ENCODE measurements around the gene FLAD1.

The FLAD1 gene

DNA sequence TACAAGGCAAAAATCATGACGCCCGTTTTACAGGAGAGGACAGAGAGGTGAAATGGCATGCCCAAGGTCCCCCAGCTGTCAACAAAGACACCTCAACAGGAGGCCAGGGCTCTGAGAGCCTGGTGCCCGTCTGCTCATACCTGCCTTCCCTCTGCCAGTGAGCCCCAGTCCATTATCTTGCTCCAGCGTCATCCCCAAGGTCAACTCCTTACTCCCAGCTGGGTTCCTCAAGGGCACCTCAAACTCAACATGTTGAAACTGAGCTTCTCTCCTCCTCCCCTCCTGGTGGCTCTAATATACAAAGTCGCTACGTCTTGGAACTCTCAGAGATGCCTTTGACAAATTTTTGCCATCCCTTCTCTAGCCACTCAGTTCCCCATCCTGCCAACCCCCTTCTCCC is 30.5 kb upstream of the FLAD1 start:
- no peak for DNase-seq

DNA sequence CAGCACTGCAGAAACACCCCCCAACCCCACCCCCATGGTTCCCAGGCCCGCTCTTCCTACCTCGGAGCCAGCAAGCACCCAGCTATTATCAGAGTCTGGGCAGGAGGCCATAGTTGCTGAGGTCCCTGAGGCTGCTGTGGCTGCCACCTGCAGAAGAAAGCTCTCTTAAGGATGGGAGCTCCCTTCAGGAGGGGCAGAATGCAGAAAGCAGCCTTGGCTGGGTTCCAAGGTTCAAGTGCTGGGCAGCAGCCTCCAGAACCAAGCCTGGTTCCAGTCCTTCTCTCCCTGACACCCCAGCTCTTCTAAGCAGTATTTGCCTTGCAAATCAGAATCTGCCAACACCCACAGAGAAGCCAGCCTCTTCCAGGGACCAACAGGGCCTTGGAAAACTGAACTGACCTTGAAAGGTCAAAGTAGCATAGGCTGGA is 29.5 kb upstream of the FLAD1 start:
- DNase-seq: no peak

DNA sequence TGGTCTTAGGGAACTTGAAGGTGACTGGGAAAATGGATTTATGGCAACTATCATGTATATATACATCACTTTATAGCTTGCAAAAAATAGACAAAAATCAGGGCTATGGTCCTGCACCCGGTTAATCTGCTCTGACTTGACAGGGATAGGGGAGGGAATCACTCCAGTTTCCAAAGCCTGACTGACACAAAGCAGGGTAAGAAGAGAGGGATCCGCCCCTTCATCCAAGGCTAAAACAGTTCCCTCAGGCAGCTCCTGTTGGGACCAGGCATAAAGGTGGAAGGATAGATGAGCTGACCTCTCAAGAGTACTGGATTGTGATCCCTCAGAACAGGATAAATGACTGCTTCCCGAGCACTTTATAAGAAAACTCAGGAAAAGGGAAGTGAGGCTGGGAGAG is 28.6 kb upstream of the FLAD1 start:
- DNase-seq: no peak

DNA sequence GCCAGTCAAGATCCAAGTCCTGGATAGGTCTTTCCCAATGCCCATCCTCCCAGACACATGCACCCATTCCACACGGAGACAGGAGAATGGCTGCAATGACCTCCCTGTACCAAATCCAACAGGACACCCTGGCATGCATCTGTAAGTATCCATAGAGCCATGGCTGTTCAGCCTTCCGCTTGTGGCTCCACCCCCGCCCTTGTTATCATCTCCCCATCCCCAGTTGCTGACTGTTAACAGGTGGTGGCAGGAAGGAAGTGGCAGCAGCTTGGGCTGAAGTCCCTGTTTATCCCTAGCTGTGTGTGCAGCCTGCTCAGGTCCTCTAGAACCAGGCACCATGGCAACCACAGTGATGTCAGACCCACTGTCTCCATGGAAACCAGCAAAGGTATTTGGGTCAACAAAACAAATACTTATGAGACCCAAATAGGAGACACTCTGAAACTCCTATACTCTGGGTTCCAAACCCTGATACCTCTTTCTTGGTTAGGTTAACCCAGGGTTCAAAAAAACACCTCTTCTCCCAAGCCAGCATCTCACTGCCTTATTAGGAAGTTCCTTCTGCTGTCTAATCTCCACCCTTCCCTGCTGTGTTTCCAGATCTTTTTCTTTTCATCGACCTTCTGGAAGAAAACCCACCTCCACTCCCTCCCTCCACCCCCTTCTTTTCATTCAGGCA is 28.0 kb upstream of the FLAD1 start:
- DNase-seq: peak; percentile 63 to 73

DNA sequence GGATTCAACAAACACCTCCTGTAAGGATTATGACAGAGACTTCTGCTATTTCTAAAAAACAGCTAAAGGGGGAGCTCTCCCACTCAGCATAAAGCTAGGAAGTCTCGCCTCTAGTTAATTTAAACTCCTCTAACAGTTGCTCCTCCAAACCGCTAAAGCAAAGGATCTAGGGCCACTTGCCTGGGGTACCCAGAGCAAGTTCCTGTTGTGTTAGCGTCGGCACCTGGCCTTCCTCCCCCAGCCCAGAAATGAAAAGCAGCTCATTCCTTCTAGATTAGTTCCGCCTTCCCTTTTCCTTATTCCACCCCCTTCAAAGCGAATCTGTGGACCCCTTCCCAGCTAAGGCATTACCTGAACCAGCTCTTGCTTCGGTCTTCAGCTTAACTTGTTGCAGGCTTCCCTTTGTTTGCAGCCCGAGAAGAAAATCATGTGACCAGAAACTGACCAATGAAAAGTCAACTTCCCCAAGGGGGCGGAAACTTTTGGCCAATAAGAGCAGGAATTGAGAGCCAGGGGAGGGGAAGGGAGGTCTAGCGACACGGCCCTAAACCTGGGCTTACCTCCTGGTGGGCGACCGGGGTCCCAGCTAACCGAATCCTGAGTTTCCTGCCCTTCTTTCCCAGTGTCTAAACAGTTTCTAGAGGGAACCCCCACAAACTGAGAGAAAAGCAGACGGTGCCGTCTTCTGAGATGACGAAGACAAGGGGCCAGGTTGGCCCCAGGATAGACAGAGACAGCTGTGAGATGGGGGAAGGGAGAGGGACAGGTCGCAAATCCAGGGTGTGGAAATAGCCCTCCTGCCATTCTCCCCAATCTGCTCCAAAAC is 27.2 kb upstream of the FLAD1 start, which contains the start of gene PBXIP1:
PBXIP1 (minus strand) TSS at position 382 of the 826 bp plus-strand sequence. CDS start 2,378 bp downstream, outside the sequence.
- peak; percentile 63 to 76 for DNase-seq

DNA sequence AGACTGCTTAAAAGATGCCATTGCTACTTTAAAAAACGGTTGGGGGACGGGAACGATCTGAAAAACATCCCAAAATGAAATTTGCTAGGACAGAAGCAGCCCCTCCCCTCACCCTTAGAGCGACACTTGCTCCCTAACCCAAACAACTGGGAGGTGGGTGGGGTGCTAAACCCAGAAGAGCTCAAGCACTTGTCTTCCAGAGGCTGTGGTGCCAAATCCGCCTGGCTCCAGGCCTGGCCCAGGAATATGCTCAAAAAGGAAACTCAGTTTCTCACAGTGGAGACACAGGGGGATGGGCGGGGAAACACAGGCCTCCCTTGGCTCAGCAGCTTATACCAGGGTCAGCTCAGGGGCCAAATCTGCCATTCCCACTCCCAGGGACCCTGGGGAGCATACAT is 26.6 kb upstream of the FLAD1 start:
- DNase-seq: no peak

DNA sequence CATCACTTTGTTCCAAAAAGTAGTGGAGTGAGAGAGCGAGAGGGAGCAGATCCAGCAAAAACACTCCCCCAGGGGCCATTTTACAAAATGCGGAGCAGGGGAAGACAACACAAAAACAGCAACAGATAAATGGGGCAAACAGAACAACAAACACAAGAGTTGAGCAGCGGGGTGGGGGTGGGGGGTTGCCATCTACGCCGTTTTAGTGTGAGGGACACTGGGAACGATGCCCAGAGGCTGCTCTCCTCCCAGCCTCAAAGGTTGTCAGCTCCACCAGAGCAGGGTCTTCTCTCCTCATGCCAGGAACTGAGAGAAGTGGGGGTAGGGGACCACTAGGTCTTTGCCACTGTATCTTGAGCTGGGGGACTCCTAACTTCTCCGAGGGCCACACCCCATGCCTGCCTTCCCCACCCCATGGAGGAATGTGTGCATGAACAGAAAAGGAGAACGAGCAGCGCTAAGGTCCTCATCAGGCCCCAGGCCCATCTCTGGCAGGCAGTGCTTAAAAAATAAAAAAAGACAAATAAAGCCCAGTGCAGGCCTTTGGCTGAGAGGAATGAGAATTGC is 26.0 kb upstream of the FLAD1 start:
- no peak for DNase-seq

DNA sequence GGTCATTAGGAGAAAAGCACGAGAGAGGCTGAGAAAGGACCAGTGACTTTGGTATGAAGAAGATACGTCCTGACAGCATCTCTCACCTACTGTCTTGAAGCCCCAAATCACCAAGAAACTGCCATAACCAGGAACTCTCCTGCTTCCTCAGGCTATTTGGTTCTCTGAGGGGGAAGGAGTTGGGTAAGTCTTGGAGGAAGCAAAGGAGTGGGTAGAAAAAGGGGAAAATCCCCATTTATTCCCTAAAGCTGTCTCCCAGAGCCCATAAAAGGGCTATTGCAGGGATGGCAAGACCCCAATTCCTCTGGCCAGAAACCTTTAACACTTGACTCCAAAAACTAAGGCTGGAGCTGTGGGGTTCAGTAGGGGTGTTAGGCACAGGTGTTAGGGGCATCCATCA is 25.1 kb upstream of the FLAD1 start:
- no peak for DNase-seq

DNA sequence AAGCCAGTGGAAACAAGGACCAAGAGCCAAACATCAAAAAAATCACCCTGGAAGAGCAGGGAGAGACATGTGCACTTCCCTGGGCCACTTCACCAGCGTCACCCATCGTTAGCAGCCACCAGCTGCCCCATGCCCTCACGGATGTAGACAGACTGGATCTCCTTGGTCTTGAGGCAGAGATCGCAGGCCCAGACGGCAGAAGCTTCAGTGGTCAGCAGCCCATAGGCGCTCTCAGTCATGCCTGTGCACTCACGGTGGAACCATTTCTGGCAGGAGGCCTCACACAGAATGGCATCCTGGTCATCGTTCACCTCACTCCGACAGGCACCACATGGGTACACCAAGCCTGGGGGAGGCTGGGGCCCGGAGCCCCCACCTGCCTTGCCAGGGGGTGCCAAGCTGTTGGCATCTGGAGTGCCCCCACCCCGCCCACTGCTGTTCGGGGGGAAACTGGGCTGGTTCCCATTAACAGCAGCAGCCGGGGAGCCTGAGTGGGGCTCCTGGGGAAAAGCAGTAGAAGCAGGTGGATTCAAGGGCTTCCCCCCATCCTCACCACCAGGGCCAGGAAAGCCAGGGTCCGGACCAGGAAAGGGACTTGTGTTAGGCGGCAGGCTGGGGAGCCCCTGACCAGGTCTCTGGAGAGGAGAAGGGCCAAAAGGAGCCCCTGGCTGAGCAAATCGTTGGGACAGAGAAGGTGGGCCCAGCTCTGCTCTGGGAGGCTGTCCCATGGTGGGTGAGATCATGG is 24.3 kb upstream of the FLAD1 start:
- DNase-seq: no peak

DNA sequence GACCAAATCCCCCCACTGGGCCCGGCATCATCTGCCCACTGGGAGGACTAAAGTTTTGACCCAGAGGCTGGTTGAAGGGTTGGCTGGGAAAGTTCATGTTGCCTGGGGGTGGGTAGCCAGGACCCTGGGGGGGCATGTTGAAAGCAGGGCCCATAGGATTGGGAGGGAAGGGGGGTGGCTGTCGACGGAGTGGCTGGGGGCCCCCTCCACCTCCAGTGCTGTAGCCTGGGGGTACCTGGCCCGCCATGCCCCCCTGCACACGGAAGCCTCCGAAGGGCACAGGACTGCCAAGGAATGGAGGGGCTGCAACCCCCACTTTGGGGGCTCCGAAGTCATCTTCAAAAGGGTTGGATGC is 23.7 kb upstream of the FLAD1 start:
- no peak for DNase-seq

DNA sequence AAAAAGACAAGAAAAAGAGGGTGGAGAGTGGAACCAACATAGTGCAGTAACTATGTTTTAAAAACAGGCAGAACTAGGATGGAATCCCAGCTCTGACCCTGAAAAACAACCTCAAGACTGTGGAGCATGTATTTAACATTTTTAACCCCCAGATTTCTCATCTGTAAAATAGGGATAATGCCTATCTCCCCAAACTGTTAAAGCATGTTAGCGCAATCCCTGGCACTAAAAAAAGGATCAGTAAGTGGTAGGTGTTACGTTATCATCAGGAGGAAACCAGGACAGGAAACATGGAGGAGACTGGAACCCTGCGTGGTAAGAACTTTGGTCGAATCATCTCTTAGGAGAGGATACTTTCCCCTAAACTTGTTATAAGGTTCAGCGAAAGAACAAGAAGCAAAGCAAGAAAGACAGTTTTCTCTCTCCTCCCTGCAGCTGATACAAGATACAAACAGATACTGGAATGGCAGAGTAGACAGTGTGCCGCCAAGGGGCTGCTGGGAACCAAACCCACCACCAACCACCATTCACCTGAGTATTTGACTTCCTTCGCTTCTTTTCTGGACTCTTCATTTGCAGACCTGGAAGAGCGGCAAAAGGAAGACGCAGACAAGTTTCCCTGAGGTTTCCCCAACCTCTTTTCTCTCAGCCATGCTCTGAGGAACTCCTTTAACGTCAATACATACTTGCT is 22.6 kb upstream of the FLAD1 start:
- DNase-seq: no peak

DNA sequence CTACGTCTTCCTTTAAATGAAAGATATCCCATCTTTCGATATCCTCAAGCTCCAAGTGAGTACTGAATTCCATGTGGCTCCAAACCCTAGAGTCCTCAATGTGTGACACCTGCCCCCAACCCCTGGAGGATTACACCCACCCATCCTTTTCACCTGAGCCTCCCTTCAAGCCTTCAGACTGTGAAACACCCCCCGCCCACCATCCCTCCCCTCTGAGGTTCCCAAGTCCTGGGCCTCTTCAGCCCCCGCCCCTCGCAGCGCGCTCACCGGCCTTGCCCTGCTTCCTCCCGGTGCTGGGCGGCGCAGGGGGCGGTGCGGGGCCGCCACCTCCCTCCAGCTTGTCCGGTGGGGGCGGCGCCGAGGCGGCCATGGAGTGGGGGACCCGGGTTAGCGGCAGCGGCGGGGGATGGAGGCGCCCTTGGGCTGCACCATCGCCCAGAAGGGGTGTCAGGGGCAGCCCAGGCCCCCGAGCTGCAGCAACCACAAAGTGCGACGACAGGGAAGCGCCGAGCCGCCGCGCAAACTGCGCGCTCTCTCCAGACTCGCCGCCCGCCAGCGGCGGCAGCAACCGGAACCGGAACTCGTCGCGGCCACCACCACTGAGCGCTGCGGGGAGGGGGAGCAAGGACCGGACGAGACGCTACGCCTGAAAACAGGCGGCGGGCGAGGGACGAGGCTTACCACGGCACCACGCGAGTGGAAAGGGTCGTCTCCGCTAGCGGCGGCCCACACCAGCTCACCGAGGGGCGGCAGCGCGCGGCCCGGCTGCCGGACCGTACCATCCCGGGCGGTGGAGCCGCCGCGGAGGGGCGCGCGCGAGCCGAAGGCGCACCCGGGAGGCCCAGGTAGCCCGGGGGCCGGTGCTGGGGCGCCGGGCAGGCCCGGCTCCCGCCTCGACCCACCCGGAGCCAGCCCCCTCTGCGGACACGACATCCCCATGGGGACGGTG is 21.7 kb upstream of the FLAD1 start, which contains the start of gene PYGO2:
PYGO2 (minus strand) TSS at position 576 of the 949 bp plus-strand sequence; CDS start at position 370, 206 bp downstream.
- DNase-seq: peak; percentile 75 to 76

DNA sequence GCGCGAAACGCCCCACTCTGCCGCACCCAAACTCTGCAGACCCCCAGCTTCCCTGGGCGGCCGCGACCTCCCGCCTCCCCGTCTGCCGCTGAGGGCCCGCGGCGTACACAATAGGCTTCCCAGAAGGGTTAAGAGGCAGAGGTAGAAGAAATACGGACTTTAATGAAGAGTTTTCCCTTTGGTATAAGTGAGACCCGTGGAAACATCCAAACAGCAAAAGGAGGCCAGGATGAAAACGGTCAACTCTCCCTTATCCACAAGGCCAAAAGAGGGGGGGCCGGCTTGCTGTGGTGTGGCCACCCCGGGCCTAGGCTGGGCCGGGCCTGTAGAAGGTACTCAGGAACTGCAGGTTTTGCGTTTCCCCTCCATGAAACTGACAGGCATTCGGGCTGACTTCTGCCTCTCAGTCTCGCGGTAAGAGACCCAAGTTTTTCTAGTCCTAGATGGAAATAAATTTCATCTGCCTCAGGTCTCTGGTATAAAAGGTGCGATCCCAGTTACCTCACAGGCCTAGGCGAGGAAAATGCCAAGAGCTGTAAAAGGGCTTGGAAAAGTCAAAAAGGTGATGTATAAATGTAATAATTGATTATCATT is 20.9 kb upstream of the FLAD1 start:
- no peak for DNase-seq

DNA sequence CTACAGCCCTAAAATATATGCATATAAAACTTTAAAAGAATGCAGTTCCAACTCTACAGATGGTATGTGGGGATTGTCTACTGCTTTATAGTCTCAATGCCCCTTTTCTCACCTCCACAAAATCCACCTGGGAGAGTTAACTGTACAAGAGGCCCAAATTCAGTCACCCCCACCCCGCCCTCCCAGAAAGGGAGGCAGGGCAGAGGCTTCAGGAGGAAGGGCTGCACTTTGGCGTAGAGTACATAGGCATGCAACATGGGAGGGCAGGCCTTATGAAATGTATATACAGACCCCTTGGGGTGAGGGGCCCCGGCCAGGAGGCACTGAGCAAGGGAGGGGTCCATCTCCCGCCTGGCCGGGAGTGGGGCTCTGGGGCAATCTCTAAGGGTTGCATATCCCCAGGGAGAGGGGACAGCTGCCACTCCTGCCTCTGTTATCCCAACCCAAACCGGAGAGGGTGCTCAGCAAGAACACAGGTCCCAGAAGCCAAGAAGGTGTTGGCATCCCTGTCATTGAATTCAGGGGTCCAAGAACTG is 20.3 kb upstream of the FLAD1 start:
- DNase-seq: no peak

DNA sequence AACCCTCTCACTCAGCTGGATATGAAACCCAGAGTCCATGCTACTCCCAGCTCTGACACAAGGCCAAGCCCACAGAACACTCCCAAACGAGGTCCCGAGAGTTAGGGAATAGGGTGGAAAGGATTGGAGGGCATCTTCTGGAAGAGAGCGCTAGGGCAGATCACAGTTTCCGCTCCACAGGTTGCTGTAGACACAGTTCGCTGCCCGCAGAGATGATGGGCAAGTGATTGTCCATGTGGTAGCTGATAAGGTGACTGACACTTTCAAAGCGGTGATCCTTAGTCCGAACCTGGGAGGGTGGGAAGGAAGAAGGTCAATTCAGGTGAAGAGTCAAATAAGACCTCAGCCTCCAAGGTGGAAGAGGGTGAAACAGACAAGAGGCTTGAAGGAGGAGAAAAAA is 19.5 kb upstream of the FLAD1 start:
- no peak for DNase-seq

DNA sequence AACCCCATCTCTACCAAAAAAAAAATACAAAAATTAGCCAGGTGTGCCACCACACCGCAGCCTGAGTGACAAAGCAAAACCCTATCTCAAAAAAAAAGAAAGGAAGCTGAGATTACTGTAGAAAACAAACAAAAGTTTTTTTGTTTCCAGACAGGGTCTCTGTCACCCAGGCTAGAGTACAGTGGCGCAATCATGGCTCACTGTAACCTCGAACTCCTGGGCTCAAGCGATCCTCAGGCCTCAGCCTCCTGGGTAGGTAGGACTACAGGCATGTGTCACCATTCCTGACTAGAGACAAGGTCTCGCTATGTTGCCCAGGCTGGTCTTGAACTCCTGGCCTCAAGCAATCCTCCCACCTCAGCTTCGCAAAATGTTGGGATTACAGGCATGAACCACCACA is 18.8 kb upstream of the FLAD1 start:
- DNase-seq: no peak

DNA sequence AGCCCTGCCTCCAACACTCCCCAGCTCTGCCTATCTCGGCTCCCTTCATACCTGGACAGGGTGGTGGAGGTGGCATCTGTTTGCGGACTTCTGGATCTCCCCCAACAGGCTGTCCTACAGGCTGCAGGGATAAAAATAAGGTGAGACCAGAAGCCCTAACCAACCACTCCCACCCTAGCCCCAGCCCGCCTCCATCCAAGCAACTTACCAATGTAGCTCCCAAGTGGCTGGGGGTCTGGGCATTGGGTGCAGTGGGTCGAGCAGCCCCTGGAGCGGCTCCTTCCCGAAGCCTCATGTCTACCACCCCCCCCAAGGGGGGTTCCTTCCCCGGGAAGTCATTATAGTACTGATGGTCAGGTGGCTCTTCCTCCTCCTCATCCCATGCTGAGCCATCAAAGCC is 17.0 kb upstream of the FLAD1 start:
- no peak for DNase-seq

DNA sequence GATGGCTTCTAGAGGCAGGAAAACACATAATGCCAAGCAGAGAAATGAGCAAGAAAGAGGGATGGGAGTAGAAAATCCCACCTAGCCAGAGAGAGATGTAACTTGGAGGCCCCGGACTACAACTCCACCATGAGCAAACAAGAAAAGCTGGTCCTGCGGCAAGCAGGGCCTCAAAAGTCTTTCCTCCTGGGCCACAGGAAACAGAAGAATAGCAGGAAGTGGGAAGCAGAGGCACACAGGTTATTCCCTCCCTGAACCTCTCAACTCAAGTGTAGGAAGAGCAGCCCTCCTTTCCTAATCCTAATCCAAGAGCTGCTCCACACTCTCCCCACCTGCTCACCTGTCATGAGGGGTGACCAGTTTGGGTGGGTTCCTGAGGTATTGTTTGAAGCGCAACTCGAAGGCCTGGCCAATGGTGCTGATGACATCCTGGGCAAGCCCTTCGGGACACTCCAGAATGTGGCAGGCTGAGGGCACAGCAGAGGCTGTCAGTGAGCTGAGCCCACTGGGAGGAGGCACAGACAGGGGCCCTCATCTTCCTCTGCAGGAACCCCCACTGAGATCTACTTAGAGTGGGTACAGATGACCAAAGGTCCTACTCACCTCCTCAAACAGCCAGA is 15.7 kb upstream of the FLAD1 start:
- DNase-seq: no peak

DNA sequence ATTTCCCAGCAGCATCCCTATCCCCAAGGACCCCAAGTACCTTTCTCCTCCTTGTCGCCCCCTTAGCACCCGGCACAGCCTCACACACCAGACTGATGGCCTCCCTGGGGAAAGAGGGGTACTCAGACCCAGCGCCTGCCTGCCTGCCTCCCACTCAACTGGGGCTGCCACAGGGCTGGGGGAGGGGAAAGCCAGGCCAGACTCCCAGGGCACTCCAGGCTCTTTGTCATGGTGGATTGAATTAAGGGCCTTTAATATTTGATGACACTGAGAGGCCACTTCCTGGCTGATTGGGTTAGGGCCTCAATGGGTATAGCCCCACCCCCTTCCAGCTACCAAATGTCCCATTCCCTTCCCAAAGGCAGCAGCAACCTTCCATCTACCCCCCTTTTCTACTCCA is 14.4 kb upstream of the FLAD1 start:
- no peak for DNase-seq

DNA sequence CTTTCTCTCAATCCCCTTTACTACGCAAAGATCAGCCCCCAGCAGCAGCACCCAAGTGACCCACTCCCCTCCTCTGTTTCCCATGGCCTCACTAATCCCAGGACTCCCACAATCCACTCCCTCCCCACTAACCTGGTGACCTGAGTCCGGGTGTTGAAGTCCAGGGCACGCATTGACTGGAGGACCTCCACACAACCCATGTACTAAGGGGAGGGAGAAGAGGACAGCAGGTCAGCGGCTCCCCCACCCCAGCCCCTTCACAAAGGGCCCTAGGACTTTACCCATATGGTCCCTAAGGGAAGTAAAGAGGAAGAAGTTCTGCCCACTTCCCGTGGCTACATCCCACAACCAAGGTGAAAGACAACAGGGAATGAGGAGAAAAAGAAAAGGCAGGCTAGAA is 13.9 kb upstream of the FLAD1 start:
- no peak for DNase-seq

Measured in stimulated activated CD4-positive, alpha-beta T cell treated with anti-CD3 and anti-CD28 coated beads, Interleukin-2, amount 100 ng/mL, for 48 hours (primary cell).